ENCODE measurements around the gene ZMYND8.
A peak's percentile ranks its signal among the peaks of the same experiment; 100 is the strongest.
"Not testable (repeated sequence)": the region's sequence is repeated elsewhere in the genome, so short reads cannot be mapped to it uniquely, and the experiment has no call there.

Gene ZMYND8

DNA sequence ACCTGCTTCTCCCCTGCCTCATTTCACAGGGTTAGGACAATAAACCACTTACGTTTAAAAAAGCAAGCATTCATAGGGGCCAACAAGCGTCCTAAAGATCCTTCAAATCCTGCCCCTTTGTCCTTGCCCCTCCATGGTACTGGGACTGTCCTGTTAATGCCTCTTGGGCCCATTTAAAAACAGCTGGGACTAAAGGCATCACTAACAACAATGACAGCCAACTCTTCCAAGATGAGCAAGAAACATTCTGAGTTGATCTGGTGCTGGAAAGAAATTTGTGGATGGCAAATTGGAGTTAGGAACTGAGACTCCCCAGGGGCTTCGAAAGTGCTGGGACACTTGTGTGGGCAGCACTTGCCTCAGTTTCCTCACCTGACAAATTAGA, 93.4 kb downstream of the ZMYND8 start:
- DNase-seq (ENCODE audit: extremely low spot score): no peak
- TF ChIP-seq, protein P1, sequence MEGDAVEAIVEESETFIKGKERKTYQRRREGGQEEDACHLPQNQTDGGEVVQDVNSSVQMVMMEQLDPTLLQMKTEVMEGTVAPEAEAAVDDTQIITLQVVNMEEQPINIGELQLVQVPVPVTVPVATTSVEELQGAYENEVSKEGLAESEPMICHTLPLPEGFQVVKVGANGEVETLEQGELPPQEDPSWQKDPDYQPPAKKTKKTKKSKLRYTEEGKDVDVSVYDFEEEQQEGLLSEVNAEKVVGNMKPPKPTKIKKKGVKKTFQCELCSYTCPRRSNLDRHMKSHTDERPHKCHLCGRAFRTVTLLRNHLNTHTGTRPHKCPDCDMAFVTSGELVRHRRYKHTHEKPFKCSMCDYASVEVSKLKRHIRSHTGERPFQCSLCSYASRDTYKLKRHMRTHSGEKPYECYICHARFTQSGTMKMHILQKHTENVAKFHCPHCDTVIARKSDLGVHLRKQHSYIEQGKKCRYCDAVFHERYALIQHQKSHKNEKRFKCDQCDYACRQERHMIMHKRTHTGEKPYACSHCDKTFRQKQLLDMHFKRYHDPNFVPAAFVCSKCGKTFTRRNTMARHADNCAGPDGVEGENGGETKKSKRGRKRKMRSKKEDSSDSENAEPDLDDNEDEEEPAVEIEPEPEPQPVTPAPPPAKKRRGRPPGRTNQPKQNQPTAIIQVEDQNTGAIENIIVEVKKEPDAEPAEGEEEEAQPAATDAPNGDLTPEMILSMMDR (IDR thresholded peaks at IDR 0.05; ENCODE audit: control extremely low read depth, extremely low read depth, low read depth, missing control alignments): no peak
- ChIA-PET POLR2A (interaction anchor here (0.5 to 1.3 kb wide), 3 partner anchors 11 to 121 kb away, joined by 4 to 5 read pairs (median 4); no protein-coding TSS in a partner anchor), CTCF (interaction anchor here (0.8 to 5.9 kb wide), 6 partner anchors 10 to 358 kb away, joined by 3 to 91 read pairs (median 4); no protein-coding TSS in a partner anchor)

DNA sequence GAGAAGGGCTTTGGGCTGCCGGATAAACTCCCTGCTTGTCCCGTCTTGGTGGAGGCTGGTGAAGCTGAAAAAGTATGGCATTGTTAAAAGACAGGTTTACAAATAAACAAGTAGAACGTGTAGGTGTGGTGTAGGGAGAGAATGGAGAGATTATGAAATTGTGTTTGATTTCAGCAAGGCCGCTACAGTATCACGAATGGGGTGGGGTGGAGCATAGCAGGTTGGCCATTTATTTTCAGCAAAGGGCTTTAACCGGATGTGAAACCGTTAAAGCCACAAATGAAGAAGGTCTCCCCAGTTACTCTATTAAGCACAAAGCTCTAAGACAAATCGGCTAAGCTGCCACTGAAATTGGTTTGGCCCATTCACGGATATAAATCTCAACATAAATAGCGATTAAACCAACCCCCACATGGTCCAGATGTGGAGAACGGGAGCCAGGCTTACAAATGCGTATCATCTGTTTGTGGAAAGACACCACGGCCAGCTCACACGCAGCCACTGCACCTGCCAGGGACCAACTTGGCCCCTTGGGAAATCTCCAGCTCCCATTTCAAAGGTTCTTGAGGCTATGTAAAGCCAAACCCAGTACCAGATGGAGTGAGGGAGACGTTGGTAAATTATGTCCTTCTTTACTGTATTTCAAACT, 94.0 kb downstream of the ZMYND8 start:
- POLR2A ChIA-PET: interaction anchor here (1.0 to 1.3 kb wide), 2 partner anchors 12 to 122 kb away, joined by 4 to 5 read pairs; no protein-coding TSS in a partner anchor
- TF ChIP-seq, protein P1 (IDR thresholded peaks at IDR 0.05; ENCODE audit: control extremely low read depth, extremely low read depth, low read depth, missing control alignments): no peak
- CTCF ChIA-PET: interaction anchor here (1.2 to 5.9 kb wide), 5 partner anchors 10 to 358 kb away, joined by 3 to 91 read pairs (median 5); no protein-coding TSS in a partner anchor
- peak; percentile 69 for DNase-seq (ENCODE audit: extremely low spot score)

DNA sequence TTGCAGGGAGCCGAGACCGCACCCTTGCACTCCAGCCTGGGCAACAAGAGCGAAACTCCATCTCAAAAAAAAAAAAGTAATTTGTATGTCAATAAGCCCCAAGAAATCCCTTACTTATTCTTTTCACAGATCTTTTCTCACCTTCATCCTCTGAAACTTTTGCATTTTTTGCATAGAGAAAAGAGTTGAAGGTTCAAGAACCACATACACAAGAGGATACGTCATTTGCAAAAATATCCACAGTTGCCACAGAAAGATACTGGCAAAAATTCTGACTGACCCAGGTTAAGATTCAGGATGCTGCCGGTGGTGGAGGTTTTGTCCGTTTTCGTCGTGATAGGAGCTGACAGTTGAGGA, 94.5 kb downstream of the ZMYND8 start:
- TF ChIP-seq, protein P1 (IDR thresholded peaks at IDR 0.05; ENCODE audit: control extremely low read depth, extremely low read depth, low read depth, missing control alignments): no peak
- no peak for DNase-seq (ENCODE audit: extremely low spot score)
- ChIA-PET CTCF (interaction anchor here (1.2 to 5.9 kb wide), 5 partner anchors 11 to 359 kb away, joined by 3 to 91 read pairs (median 5); no protein-coding TSS in a partner anchor), POLR2A (interaction anchor here (1.3 kb wide), 1 partner anchor 13 kb away, joined by 4 read pairs; no protein-coding TSS in a partner anchor)

DNA sequence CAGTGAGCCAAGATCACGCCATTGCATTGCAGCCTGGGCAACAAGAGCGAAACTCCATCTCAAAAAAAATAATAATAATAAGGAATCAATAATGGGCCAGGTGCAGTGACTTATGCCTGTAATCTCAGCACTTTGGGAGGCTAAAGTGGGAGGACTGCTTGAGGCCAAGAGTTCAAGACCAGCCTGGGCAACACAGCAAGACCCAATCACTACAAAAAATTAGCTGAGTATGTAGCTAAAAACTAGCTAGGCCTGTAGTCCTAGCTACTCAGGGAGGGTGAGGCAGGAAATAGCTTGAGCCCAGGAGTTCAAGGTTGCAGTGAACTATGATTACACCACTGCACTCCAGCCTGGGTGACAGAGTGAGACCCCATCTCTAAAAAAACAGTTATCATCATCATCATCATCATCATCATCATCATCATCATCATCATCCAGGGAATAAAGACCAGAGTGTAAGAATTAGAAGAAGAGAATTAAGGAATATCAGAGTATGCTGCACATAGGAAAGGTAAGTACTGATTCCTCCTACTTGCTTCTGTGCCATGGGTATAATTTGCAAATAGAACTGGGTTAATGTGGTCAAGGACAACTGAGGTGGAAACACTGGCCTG, 95.2 kb downstream of the ZMYND8 start:
- CTCF ChIA-PET: interaction anchor here (5.7 to 5.9 kb wide), 2 partner anchors 11 to 123 kb away, joined by 53 to 91 read pairs; no protein-coding TSS in a partner anchor
- POLR2A ChIA-PET; DNase-seq (ENCODE audit: extremely low spot score): not testable (repeated sequence)

DNA sequence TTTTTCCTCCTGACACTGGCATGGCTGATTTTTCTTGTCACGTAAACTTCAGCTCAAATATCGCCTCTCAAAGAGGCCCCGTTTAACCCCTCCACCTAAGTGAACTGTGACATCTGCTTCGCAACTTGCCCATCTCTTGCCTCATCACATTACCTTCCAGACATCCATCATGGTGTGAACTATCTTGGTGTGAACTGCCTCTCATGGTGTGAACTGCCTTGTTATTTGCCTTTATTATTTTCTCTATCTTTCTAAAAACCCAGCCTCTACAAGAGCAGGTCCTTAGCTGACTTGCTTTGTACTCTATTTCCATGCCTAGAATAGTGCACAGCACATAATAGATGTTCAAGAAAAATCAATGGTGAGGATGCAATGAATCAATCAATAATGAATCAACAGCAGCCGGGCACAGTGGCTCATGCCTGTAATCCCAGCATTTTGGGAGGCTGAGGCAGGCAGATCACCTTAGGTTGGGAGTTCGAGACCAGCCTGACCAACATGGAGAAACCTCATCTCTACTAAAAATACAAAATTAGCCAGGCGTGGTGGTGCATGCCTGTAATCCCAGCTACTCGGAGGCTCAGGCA, 95.9 kb downstream of the ZMYND8 start:
- DNase-seq (ENCODE audit: extremely low spot score); POLR2A ChIA-PET: not testable (repeated sequence)
- CTCF ChIA-PET: interaction anchor here (5.7 to 5.9 kb wide), 2 partner anchors 12 to 123 kb away, joined by 53 to 91 read pairs; no protein-coding TSS in a partner anchor

DNA sequence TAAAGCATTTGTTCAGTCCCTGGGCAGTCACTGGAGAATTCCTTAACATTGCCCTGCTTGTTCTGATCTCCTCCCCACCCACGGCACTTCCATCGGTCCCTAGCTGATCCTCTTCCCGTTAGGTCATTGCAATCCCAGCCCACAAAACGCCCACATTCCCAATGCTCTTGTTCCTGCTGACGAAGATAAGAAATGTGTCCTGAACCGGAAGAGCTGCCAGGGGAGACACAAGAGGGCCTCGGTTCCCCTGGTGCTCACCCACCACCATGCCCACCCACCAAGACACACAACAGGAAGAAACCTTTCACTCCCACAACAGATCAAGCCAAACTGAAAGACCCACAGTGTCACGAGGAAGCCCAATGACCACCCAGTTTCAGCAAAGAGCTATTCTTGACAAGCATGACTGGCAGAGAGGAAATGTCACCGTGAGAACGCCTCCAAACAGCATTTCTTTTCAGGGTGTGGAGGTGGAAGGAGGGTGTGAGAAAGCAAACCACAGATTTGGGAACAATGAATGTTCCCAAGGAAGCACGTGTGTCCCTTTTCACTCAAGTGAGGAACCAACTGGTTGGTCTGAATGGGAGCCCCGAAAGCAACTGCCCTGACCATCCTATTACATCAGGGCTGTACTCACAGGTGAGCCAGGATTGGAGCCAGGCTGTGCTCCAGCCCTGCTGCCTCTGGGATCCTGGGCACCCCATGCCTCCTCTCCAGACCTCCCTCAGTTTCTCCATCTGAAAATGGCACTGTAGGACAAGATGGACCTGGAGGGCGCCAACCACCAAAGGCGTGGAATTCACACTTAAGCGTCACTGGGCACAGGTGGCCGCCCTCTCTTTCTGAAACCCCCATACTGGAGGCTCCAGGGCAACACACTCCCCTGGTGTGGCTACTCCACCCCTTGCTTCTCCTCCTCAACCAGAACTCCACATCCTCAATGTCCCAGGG, 97.5 kb downstream of the ZMYND8 start:
- TF ChIP-seq, protein P1 (IDR thresholded peaks at IDR 0.05; ENCODE audit: control extremely low read depth, extremely low read depth, low read depth, missing control alignments): no peak
- ChIA-PET POLR2A (interaction anchor here (0.5 kb wide), 1 partner anchor 279 kb away, joined by 3 read pairs; no protein-coding TSS in a partner anchor), CTCF (interaction anchor here (0.6 to 3.2 kb wide), 8 partner anchors 10 to 433 kb away, joined by 3 to 17 read pairs (median 4); no protein-coding TSS in a partner anchor)
- peak; percentile 73 for DNase-seq (ENCODE audit: extremely low spot score)

DNA sequence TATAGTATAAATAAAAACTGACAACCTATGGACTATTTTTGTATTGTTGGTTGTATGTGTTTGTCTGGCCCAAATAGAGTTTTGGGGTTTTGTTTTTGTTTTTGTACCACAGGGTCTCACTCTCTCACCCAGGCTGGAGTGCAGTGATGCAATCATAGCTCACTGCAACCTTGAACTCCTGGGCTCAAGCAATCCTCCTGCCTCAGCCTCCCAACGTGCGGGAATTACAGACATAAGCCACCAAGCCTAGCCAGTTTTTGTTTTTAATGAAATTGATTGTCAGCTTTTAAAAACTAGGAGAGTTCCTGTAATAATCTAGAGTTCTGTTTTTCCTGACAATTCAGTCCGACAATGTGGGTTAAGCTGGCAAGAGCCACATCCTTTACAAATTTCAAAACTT, 98.7 kb downstream of the ZMYND8 start:
- TF ChIP-seq, protein P1 (IDR thresholded peaks at IDR 0.05; ENCODE audit: control extremely low read depth, extremely low read depth, low read depth, missing control alignments): no peak
- POLR2A ChIA-PET: no interaction called here
- DNase-seq (ENCODE audit: extremely low spot score): no peak
- CTCF ChIA-PET: interaction anchor here (1.3 to 3.2 kb wide), 6 partner anchors 13 to 434 kb away, joined by 3 to 17 read pairs (median 4); no protein-coding TSS in a partner anchor
